Neutrophil (primary cell): ENCODE results near the gene DNTT.

ENCODE experiments used
- H3K27ac ChIP-seq: fragments of 200-600 bp; sonication (generic); 2 replicates; pipeline ENCODE4 v1.5.1; 2016; ENCODE audit warnings: mild to moderate bottlenecking, moderate library complexity
- H3K27me3 ChIP-seq: fragments of 200-600 bp; sonication (generic); 2 replicates; pipeline ENCODE4 v1.6.0; 2016; ENCODE audit warnings: mild to moderate bottlenecking
- H3K36me3 ChIP-seq: fragments of 200-600 bp; sonication (generic); 2 replicates; pipeline ENCODE4 v1.5.1; 2017
- H3K4me1 ChIP-seq, 2 experiments: fragments of 200-600 bp in 1 of 2; sonication (generic) in 1 of 2; 1 replicate in 1 of 2; 2 replicates in 1 of 2; pipeline versions ENCODE4 v1.5.1 to v1.6.1; 2013 to 2016; ENCODE audit warnings: low read depth in 1 of 2, low read length in 1 of 2, mild to moderate bottlenecking in 1 of 2, moderate library complexity in 1 of 2; ENCODE audit not compliant: control insufficient read depth in 1 of 2, insufficient read depth in 1 of 2
- H3K4me3 ChIP-seq, 2 experiments: fragments of 200-600 bp in 1 of 2; sonication (generic) in 1 of 2; 1 replicate in 1 of 2; 2 replicates in 1 of 2; pipeline ENCODE4 v1.5.1; 2013 to 2016; ENCODE audit warnings: low read depth in 1 of 2, low read length in 1 of 2, mild to moderate bottlenecking in 1 of 2, moderate library complexity in 1 of 2
- H3K9me3 ChIP-seq: fragments of 200-600 bp; sonication (generic); 2 replicates; pipeline ENCODE4 v1.5.1; 2016
- TF ChIP-seq, protein P1 (sequence below): fragments of 200-600 bp; sonication (generic); IDR thresholded peaks from 2 replicates; pipeline ENCODE4 v1.5.1; 2016; ENCODE audit warnings: antibody characterized with exemption

The DNTT gene

DNA sequence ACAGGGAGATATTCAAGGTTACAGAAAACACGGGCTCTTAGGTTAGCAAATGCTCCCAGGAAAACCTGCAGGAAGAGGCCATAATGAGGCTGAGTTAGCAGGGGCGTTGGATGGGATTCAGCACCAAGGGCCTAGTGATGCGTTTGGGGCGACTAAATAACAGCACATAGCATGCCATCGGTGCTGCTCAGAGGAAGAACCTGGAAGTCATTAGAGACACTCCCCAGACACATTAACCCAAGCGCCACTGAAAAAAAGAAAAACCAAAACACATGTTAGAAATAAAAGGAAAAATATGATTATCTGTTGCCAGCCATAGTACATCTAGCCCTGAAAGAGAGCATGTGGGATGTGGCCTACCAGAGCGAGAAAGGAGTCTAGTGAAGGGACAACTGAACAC is 83.4 kb downstream of the DNTT start:
- Histone ChIP-seq H3K27me3 (peaks cover 35% of the 10 kb centered on the region), H3K9me3 (no peaks in the 10 kb centered on the region), H3K27ac (no peak overlapping the region), H3K4me3 (no peak overlapping the region), H3K4me1 (no peaks in the 10 kb centered on the region), H3K36me3 (no peaks in the 10 kb centered on the region)
- TF ChIP-seq, protein P1, sequence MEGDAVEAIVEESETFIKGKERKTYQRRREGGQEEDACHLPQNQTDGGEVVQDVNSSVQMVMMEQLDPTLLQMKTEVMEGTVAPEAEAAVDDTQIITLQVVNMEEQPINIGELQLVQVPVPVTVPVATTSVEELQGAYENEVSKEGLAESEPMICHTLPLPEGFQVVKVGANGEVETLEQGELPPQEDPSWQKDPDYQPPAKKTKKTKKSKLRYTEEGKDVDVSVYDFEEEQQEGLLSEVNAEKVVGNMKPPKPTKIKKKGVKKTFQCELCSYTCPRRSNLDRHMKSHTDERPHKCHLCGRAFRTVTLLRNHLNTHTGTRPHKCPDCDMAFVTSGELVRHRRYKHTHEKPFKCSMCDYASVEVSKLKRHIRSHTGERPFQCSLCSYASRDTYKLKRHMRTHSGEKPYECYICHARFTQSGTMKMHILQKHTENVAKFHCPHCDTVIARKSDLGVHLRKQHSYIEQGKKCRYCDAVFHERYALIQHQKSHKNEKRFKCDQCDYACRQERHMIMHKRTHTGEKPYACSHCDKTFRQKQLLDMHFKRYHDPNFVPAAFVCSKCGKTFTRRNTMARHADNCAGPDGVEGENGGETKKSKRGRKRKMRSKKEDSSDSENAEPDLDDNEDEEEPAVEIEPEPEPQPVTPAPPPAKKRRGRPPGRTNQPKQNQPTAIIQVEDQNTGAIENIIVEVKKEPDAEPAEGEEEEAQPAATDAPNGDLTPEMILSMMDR, result no peak
